ENCODE measurements around the gene KLF1.

- TF ChIP-seq CTCF (IDR thresholded peaks at IDR 0.05) = no peak
- no peak for TF ChIP-seq POLR2A (IDR thresholded peaks at IDR 0.05)
- no peak for TF ChIP-seq EP300 (IDR thresholded peaks at IDR 0.05)
Measured at GRCh38 chr19:12884627-12884925, 2.4 kb downstream of the KLF1 start.

Data from upper lobe of left lung (tissue), 4 donors.